Superior temporal gyrus (tissue), 1 donor: ENCODE results near the gene AOPEP.
A peak's percentile ranks its signal among the peaks of the same experiment; 100 is the strongest.

ENCODE experiments used
- DNase-seq: peaks from one replicate; pipeline ENCODE4 v3.0.0-alpha.2; 2016; ENCODE audit errors: extremely low spot score

AOPEP gene

GRCh38 chr9:95095641-95096355, 369.3 kb downstream of the AOPEP start:
- DNase-seq, result no peak

- no peak for DNase-seq
Observed at GRCh38 chr9:95096381-95096780, 369.9 kb downstream of the AOPEP start.

DNA sequence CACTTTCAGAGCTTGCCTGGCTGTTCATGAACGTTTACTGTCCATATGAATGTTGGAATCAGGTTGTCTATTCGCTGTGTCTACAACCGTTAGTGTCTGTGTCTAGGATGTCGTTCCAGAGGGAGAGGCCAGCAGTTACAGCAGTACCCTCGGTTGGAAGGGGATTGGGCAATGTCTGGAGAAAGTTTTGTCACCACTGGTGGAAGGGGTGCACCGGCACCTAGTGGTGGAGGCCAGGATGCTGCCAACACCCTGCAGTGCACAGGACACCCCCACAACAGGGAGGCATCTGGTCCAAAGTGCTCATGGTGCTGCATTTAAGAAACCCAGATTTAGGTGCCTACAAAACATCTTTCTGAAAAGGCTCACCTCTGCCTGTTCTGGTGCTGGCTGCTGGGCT, 370.3 kb downstream of the AOPEP start:
- DNase-seq, result no peak

DNA sequence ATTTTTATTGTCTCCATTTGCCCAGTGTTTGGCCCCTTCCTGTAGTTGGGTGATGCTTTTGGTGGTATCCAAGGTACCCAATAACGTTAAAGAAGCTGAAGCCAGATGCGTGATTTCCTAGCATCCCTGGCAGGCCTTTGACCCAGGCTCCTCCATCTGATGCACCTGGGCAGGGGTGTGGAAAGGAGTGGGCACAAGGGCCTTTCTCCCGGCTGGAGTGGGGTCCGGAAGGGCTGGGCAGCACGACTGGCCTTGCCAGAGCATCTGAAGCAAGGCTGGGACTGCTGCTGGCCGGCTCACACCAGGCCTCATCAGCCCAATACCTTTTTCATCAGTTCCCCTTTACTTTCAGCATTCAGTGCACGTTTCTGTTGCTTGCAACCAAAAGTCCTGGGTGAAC, 370.8 kb downstream of the AOPEP start:
- no peak for DNase-seq

DNA sequence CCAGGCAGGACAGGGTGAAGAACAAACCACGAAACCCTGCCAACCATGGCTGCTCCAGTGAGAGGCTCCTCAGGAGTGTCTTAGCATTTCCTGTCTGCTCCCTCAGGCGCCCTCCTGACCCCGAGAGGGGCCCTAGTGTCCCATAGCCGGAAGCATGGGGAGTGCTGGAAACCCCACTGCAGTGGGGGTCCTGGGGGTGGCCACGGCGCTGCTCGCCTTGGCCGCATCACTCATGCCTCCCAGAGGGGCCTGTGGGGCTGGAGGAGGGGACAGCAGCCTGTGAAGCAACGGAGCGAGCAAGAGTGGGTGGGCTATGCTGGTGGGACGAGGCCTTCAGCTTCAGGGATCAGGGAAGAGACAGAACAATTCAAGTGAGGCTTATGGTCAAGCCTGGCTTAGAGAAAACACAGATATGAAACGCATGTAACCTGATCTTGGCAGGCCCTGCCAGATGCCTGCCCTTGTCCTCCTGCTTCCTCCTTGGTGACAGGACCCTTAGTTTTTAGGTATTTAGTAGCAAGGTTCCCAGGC, 372.0 kb downstream of the AOPEP start:
- DNase-seq, result no peak

GRCh38 chr9:95099321-95100070, 373.0 kb downstream of the AOPEP start:
- DNase-seq, result no peak

- no peak for DNase-seq
Observed at GRCh38 chr9:95100071-95100627, 373.6 kb downstream of the AOPEP start.

DNA sequence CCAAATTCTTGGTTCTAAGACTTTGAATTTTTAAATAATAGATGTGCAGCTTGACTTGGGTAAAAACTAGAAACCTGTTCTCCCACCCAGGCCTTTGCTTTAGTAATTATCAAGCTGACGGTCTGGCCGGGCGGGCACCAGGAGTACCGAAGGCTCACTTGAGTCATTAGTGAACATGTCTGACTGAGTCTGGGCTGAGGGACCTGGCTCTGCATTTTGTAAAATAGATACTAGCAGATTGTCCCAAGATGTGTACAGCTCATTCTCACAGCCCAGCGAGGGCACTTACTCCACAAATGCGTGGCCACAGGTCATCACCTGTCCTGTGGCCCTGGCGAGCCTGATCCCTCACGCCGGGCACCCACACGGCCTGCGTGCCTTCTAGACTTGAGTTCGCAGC, 374.8 kb downstream of the AOPEP start:
- DNase-seq, result no peak

- peak; percentile 90 for DNase-seq
Observed at GRCh38 chr9:95102001-95102433, 375.5 kb downstream of the AOPEP start.

GRCh38 chr9:95102572-95102971, 376.1 kb downstream of the AOPEP start:
- no peak for DNase-seq

DNA sequence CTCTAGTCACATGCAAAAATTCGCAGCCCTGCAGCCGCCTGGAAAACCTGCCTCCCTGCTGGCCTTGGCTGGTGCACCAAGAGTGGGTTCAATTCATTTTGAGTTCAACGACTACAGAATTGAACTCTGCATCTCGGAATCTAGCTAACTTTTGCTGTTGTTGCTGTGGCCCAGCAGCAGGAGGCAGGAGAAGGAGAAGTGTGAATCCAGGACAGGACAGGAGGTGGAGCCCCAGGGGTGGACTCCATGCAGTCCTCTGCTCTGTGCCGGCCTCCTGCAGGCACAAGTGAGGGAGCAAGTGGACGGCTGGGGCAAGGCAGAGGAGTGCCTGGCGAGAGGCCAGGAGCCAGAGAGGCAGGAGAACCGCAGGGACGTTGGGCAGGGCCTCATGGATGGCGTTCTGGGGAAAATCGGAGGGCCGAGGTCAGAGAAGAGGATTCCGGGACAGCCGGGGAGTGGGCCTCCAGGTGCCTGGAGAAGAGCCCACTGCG, 376.8 kb downstream of the AOPEP start:
- no peak for DNase-seq

GRCh38 chr9:95103871-95104580, 377.5 kb downstream of the AOPEP start:
- no peak for DNase-seq

DNA sequence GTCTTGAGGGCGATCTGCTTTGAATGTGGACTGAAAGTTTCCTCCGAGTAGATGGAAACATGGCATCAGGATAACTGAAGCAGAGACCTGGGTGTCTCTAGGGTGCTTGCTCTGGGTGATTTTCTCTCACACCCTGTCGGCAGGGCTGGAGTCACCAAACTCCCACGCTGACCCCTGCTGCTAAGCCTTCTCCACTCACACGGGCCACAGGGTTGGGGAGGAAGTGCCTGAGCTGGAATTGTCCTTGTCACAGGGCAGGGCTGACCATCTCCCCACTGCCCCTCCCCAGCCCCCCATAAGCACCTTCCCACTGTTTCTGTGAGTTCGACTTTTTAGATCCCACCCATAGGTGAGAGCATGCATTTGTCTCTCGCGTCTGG, 378.1 kb downstream of the AOPEP start:
- DNase-seq, result no peak

DNA sequence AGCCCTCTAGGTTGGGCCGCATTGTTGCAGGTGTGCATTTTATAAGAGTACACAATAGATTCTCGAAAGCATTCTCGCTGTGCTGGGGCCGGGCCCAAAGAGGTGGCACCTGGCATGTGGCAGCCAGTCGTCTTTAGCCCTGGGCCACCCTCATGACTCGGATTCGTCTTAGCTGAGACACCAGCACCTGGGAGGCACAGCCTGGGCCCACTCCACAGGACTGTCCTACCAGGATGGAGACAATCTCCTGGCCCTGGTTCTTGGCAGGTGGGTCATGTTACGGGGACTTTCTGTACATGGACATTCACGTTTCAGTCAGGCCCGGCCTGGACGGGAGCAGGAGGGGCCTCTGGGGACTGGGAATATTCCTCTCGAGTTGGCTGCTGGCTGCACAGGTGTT, 378.5 kb downstream of the AOPEP start:
- no peak for DNase-seq

DNA sequence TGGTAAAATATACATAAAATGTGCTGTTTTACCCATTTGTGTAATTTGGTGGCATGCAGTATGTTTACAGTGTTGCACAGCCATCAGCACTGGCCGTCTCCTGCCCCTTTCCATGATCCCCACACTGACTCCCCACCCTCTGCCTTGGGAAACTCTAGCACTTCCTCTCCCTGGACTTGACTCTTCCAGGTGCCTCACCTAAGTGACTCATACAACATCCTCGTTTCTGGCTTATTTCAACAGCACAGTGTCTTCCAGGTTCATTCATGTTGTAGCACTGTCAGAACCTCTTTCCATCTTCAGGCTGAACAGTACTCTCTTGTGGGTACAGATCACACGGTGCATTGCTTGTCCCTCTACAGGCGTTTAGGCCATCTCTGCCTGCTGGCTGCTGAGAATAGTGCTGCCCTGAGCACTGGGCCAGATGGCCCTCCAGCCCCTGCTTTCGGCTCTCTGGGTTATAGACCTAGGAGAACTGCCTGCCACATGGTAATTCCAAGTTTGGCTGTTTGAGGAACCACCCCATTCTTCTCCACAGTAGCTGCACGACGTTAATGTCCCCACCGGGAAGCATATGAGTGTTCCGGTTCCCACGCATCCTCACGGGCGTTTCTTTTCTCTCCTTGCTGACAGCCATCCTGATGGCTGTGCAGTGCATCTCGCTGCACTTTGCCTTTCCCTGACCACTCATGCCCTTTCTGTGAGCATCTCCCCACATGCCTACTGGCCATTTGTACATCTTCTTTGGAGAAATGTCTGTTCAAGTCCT, 379.2 kb downstream of the AOPEP start:
- DNase-seq, result no peak

- DNase-seq, result peak; percentile 55
Observed at GRCh38 chr9:95107001-95107749, 380.7 kb downstream of the AOPEP start.

- peak; percentile 66 for DNase-seq
Observed at GRCh38 chr9:95107976-95108375, 381.5 kb downstream of the AOPEP start.

GRCh38 chr9:95108777-95109176, 382.3 kb downstream of the AOPEP start:
- no peak for DNase-seq

DNA sequence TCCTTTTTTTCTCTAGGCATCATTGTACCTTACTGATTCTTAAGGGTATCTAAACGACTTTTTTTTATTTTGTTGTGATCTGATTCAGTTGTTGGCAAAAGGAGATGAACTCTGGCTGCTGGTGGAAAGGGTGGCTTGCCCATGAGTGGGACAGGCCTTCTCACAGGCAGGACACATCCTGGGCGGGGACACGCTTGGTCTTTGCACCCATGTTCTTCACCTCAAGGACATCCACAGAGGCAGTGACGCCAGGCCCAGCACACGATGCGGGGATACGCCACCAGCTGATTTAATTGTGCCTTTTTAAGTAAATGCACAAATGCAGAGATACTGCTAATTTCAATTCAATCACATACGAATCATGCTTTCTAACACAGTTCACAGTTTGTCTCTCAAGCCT, 383.0 kb downstream of the AOPEP start:
- DNase-seq, result no peak

DNA sequence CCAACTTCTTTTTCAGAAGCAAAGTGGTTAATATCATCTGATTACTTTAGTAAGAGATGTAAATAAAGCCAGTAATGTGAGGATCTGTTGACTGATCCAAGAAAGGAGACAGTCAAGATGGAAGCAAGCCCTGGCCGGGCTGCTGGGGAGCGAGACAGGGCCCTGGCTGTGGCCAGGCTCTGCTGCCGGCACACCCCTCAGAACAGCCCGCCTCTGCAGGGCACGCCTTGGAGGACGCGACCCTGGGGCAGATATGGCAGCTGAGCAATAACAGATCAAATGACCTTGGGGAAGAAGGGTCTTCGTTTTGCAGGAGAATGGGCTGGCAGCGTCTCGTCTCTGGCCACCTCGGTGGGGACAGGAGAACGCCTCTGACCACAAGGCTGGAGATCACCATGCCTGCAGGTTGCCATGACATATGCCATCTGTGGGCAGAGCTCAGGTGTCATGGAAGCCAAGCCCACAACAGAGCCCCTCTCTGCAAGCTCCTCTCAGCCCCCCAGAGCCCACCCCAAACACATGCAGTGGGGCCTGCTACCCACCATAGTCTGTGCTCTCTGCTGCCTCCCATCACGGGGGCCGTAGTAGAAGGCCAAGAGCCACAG, 384.5 kb downstream of the AOPEP start:
- DNase-seq, result no peak
